ENCODE data around the gene TEKT3. TPM values are rescaled to one million over a fixed set of nuclear protein-coding genes. Genes with fewer than 3 reads are reported as not detected.

The TEKT3 gene
- 0.64 TPM in 1 of 2 replicates, not detected in the other for total RNA-seq (2014; rRNA removed; shearing (Covaris generic); ENCODE audit: low replicate concordance)

GRCh38 chr17:15341385-15341849 lies at the start of gene TEKT3:
TEKT3 (minus strand) TSS chr17:15341597; CDS start chr17:15331585, 10,012 bp downstream.
- in situ Hi-C loops (cut with HindIII; ENCODE audit: low pct_unique_long_range_greater_than_20kb, low sequenced_read_pairs), result no loop called here
- peak; percentile 66 for DNase-seq (ENCODE audit: low read depth)

GRCh38 chr17:15388356-15389041 lies 47.1 kb upstream of the TEKT3 start:
- in situ Hi-C loops (cut with HindIII; ENCODE audit: low pct_unique_long_range_greater_than_20kb, low sequenced_read_pairs), result no loop called here
- DNase-seq (ENCODE audit: low read depth), result no peak

GRCh38 chr17:15386083-15386482 lies 44.7 kb upstream of the TEKT3 start:
- in situ Hi-C loops (cut with HindIII; ENCODE audit: low pct_unique_long_range_greater_than_20kb, low sequenced_read_pairs), result no loop called here
- no peak for DNase-seq (ENCODE audit: low read depth)

GRCh38 chr17:15385305-15385704 lies 43.9 kb upstream of the TEKT3 start:
- in situ Hi-C loops (cut with HindIII; ENCODE audit: low pct_unique_long_range_greater_than_20kb, low sequenced_read_pairs), result no loop called here
- no peak for DNase-seq (ENCODE audit: low read depth)

- in situ Hi-C loops (cut with HindIII; ENCODE audit: low pct_unique_long_range_greater_than_20kb, low sequenced_read_pairs), result no loop called here
- DNase-seq (ENCODE audit: low read depth), result no peak
These were observed 42.9 kb upstream of the TEKT3 start for GRCh38 chr17:15384142-15384787.

GRCh38 chr17:15382914-15383313 lies 41.5 kb upstream of the TEKT3 start:
- no peak for DNase-seq (ENCODE audit: low read depth)
- in situ Hi-C loops (cut with HindIII; ENCODE audit: low pct_unique_long_range_greater_than_20kb, low sequenced_read_pairs), result no loop called here

GRCh38 chr17:15381707-15382106 lies 40.3 kb upstream of the TEKT3 start:
- in situ Hi-C loops (cut with HindIII; ENCODE audit: low pct_unique_long_range_greater_than_20kb, low sequenced_read_pairs), result no loop called here
- DNase-seq (ENCODE audit: low read depth), result no peak

- in situ Hi-C loops (cut with HindIII; ENCODE audit: low pct_unique_long_range_greater_than_20kb, low sequenced_read_pairs), result no loop called here
- DNase-seq (ENCODE audit: low read depth), result no peak
These were observed 39.0 kb upstream of the TEKT3 start for GRCh38 chr17:15380446-15380845.

GRCh38 chr17:15379659-15380058 lies 38.3 kb upstream of the TEKT3 start:
- in situ Hi-C loops (cut with HindIII; ENCODE audit: low pct_unique_long_range_greater_than_20kb, low sequenced_read_pairs), result no loop called here
- DNase-seq (ENCODE audit: low read depth), result no peak

- in situ Hi-C loops (cut with HindIII; ENCODE audit: low pct_unique_long_range_greater_than_20kb, low sequenced_read_pairs), result no loop called here
- no peak for DNase-seq (ENCODE audit: low read depth)
These were observed 36.8 kb upstream of the TEKT3 start for GRCh38 chr17:15378243-15378642.

- no peak for DNase-seq (ENCODE audit: low read depth)
- in situ Hi-C loops (cut with HindIII; ENCODE audit: low pct_unique_long_range_greater_than_20kb, low sequenced_read_pairs), result no loop called here
These were observed 36.2 kb upstream of the TEKT3 start for GRCh38 chr17:15377616-15378015.

- no peak for DNase-seq (ENCODE audit: low read depth)
- in situ Hi-C loops (cut with HindIII; ENCODE audit: low pct_unique_long_range_greater_than_20kb, low sequenced_read_pairs), result no loop called here
These were observed 35.8 kb upstream of the TEKT3 start for GRCh38 chr17:15377200-15377599.

- in situ Hi-C loops (cut with HindIII; ENCODE audit: low pct_unique_long_range_greater_than_20kb, low sequenced_read_pairs), result no loop called here
- no peak for DNase-seq (ENCODE audit: low read depth)
These were observed 30.2 kb upstream of the TEKT3 start for GRCh38 chr17:15371376-15372130.

GRCh38 chr17:15368600-15368999 lies 27.2 kb upstream of the TEKT3 start:
- DNase-seq (ENCODE audit: low read depth), result no peak

GRCh38 chr17:15366026-15366425 lies 24.6 kb upstream of the TEKT3 start:
- DNase-seq (ENCODE audit: low read depth), result no peak
- in situ Hi-C loops (cut with HindIII; ENCODE audit: low pct_unique_long_range_greater_than_20kb, low sequenced_read_pairs), result no loop called here

More at GRCh38 chr17:15368600-15368999, 27.2 kb upstream of the TEKT3 start:
- in situ Hi-C loops (cut with HindIII; ENCODE audit: low pct_unique_long_range_greater_than_20kb, low sequenced_read_pairs), result no loop called here

GRCh38 chr17:15364615-15365014 lies 23.2 kb upstream of the TEKT3 start:
- in situ Hi-C loops (cut with HindIII; ENCODE audit: low pct_unique_long_range_greater_than_20kb, low sequenced_read_pairs), result no loop called here
- DNase-seq (ENCODE audit: low read depth), result no peak

GRCh38 chr17:15363702-15364101 lies 22.3 kb upstream of the TEKT3 start:
- in situ Hi-C loops (cut with HindIII; ENCODE audit: low pct_unique_long_range_greater_than_20kb, low sequenced_read_pairs), result no loop called here

GRCh38 chr17:15361592-15361991 lies 20.2 kb upstream of the TEKT3 start:
- DNase-seq (ENCODE audit: low read depth), result no peak
- in situ Hi-C loops (cut with HindIII; ENCODE audit: low pct_unique_long_range_greater_than_20kb, low sequenced_read_pairs), result no loop called here

More at GRCh38 chr17:15363702-15364101, 22.3 kb upstream of the TEKT3 start:
- no peak for DNase-seq (ENCODE audit: low read depth)

GRCh38 chr17:15361151-15361550 lies 19.8 kb upstream of the TEKT3 start:
- in situ Hi-C loops (cut with HindIII; ENCODE audit: low pct_unique_long_range_greater_than_20kb, low sequenced_read_pairs), result no loop called here
- peak; percentile 66 for DNase-seq (ENCODE audit: low read depth)
